DND-41 (cell line): ENCODE measurements around the gene FYB1.

ENCODE experiments used
- EZH2 ChIP-seq: IDR thresholded peaks from 3 replicates; pipeline ENCODE4 v1.6.1; 2012; ENCODE audit warnings: borderline replicate concordance, low read depth, mild to moderate bottlenecking, moderate library complexity, low read length, inconsistent platforms; ENCODE audit not compliant: severe bottlenecking
- TF ChIP-seq, protein P1 (sequence below): IDR thresholded peaks from 2 replicates; pipeline ENCODE4 v1.5.1; 2012; ENCODE audit warnings: borderline replicate concordance, low read length, moderate library complexity, mild to moderate bottlenecking; ENCODE audit not compliant: poor library complexity, severe bottlenecking; ENCODE audit errors: extremely low read depth

DNA sequence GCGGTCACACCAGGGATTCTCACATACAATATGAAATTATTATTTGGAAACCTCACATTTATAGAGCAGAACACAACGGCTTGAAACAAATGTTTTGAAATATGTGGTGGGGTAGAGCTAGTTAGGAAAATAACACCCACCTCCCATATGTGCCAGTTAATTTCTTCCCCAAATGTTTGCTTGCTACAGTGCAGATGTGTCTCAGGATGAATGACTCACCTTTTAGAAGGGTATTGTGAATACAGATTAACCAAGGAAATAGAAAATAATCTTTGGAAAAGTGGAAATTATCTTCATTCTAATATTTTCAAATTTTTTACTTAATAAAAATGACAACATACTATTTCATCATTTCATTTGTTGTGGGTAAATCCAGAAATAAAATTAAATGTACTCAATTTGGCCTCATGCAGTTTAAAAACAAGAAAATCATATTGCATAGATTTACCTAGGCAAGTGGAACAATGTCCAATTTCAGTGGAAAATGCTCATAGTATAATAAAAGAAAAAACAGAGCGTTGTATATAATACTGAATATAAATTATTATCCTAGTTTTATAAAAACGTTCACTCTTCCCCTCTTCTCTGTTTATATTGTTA, 105.9 kb downstream of the FYB1 start:
- TF ChIP-seq EZH2: no peak
- TF ChIP-seq, protein P1, sequence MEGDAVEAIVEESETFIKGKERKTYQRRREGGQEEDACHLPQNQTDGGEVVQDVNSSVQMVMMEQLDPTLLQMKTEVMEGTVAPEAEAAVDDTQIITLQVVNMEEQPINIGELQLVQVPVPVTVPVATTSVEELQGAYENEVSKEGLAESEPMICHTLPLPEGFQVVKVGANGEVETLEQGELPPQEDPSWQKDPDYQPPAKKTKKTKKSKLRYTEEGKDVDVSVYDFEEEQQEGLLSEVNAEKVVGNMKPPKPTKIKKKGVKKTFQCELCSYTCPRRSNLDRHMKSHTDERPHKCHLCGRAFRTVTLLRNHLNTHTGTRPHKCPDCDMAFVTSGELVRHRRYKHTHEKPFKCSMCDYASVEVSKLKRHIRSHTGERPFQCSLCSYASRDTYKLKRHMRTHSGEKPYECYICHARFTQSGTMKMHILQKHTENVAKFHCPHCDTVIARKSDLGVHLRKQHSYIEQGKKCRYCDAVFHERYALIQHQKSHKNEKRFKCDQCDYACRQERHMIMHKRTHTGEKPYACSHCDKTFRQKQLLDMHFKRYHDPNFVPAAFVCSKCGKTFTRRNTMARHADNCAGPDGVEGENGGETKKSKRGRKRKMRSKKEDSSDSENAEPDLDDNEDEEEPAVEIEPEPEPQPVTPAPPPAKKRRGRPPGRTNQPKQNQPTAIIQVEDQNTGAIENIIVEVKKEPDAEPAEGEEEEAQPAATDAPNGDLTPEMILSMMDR: no peak
